Caco-2 (cell line): ENCODE results near the gene TRMT61A. TPM values are rescaled to one million over a fixed set of nuclear protein-coding genes. Genes with fewer than 3 reads are reported as not detected.

Experiments
- BruUV-seq: library from RNA; stranded (reverse); fragments of 400-500 nt; replicated peaks from 2 replicates; lab custom pipeline; 2021; lab: Mats Ljungman, UMichigan
- CTCF ChIA-PET: fragments of 300-600 bp; sonication (Branson Sonifier 250); formaldehyde crosslinking; loops from one replicate; lab custom pipeline; 2022; ENCODE audit warnings: antibody characterized with exemption; lab: Charles Lee
- POLR2A ChIA-PET: fragments of 300-600 bp; sonication (Branson Sonifier 250); formaldehyde crosslinking; loops from one replicate; lab custom pipeline; 2022; ENCODE audit warnings: antibody characterized with exemption; lab: Charles Lee
- DNase-seq, 2 experiments: peaks; one replicate each; pipeline versions ENCODE4 v3.0.0 to v3.0.0-alpha.2; 2020 to 2022
- H3K27me3 ChIP-seq: replicated peaks from 2 replicates; pipeline ENCODE4 v1.6.0; 2011; ENCODE audit warnings: low read length; ENCODE audit not compliant: control insufficient read depth, insufficient read depth
- H3K36me3 ChIP-seq: 2 replicates; pipeline ENCODE4 v1.5.1; 2011; ENCODE audit warnings: low read length; ENCODE audit not compliant: control insufficient read depth, insufficient read depth
- H3K4me1 ChIP-seq: fragments of 250-450 bp; sonication (Bioruptor Pico); 2 replicates; pipeline ENCODE4 v1.5.1; 2020; ENCODE audit warnings: mild to moderate bottlenecking
- H3K4me3 ChIP-seq: 2 replicates; pipeline ENCODE4 v1.5.1; 2011; ENCODE audit warnings: low read depth, mild to moderate bottlenecking, control low read depth, low read length
- H3K9me3 ChIP-seq: fragments of 250-450 bp; sonication (Bioruptor Pico); 2 replicates; pipeline ENCODE4 v1.5.1; 2020; ENCODE audit warnings: mild to moderate bottlenecking, moderate library complexity
- H3K27ac Mint-ChIP-seq: one replicate; pipeline ENCODE4 v1.8.0; 2022; ENCODE audit warnings: mixed read lengths; ENCODE audit not compliant: unreplicated experiment
- H3K27me3 Mint-ChIP-seq: one replicate; pipeline ENCODE4 v1.8.0; 2022; ENCODE audit warnings: mixed read lengths; ENCODE audit not compliant: insufficient read depth, unreplicated experiment
- H3K36me3 Mint-ChIP-seq: one replicate; pipeline ENCODE4 v1.8.0; 2022; ENCODE audit warnings: mild to moderate bottlenecking, mixed read lengths; ENCODE audit not compliant: insufficient read depth, unreplicated experiment
- H3K4me1 Mint-ChIP-seq: one replicate; pipeline ENCODE4 v1.8.0; 2022; ENCODE audit warnings: low read depth, mixed read lengths; ENCODE audit not compliant: unreplicated experiment
- H3K4me3 Mint-ChIP-seq: one replicate; pipeline ENCODE4 v1.8.0; 2022; ENCODE audit warnings: mild to moderate bottlenecking, moderate library complexity, mixed read lengths; ENCODE audit not compliant: unreplicated experiment
- H3K9me3 Mint-ChIP-seq: one replicate; pipeline ENCODE4 v1.8.0; 2022; ENCODE audit warnings: mixed read lengths; ENCODE audit not compliant: unreplicated experiment
- intact Hi-C: fragments of 100-400 bp; cut with micrococcal nuclease; formaldehyde crosslinking; loops from one replicate; pipeline ENCODE4 v1.10.0; 2022; ENCODE audit not compliant: unreplicated experiment
- total RNA-seq: library from RNA; stranded (reverse); gene quantifications from 2 replicates; pipeline ENCODE4 v1.2.3, GENCODE V29; 2022
- TF ChIP-seq, protein P1 (sequence below), 2 experiments: fragments of 200-600 bp in 1 of 2; IDR thresholded peaks; 1 replicate in 1 of 2; 2 replicates in 1 of 2; pipeline versions ENCODE4 v1.5.1 to v1.8.0; 2011 to 2022; ENCODE audit warnings: antibody characterized with exemption in 1 of 2, control low read depth in 1 of 2, inconsistent platforms in 1 of 2, low read depth in 1 of 2, low read length in 1 of 2, mild to moderate bottlenecking in 1 of 2, moderate library complexity in 1 of 2; ENCODE audit not compliant: insufficient read depth in 1 of 2, severe bottlenecking in 1 of 2, unreplicated experiment in 1 of 2

The TRMT61A gene
- total RNA-seq, 1 experiment from 2014 or later = 22.3 TPM

- no peak for DNase-seq
- H3K27me3 ChIP-seq = no peaks in the 10 kb centered on the region
- H3K36me3 ChIP-seq = peaks cover 3% of the 10 kb centered on the region; the same call in 1 of the 2 replicates
- peaks cover 50% of the 10 kb centered on the region for H3K36me3 Mint-ChIP-seq
- TF ChIP-seq, protein P1, sequence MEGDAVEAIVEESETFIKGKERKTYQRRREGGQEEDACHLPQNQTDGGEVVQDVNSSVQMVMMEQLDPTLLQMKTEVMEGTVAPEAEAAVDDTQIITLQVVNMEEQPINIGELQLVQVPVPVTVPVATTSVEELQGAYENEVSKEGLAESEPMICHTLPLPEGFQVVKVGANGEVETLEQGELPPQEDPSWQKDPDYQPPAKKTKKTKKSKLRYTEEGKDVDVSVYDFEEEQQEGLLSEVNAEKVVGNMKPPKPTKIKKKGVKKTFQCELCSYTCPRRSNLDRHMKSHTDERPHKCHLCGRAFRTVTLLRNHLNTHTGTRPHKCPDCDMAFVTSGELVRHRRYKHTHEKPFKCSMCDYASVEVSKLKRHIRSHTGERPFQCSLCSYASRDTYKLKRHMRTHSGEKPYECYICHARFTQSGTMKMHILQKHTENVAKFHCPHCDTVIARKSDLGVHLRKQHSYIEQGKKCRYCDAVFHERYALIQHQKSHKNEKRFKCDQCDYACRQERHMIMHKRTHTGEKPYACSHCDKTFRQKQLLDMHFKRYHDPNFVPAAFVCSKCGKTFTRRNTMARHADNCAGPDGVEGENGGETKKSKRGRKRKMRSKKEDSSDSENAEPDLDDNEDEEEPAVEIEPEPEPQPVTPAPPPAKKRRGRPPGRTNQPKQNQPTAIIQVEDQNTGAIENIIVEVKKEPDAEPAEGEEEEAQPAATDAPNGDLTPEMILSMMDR (IDR thresholded peaks at IDR 0.05; ENCODE audit: insufficient read depth in 1 of 2, low read depth in 1 of 2, low read length in 1 of 2, severe bottlenecking in 1 of 2, unreplicated experiment in 1 of 2) = no peak
- no peak overlapping the region for H3K4me3 ChIP-seq
- CTCF ChIA-PET = no interaction called here
- no peak overlapping the region for H3K4me3 Mint-ChIP-seq
- no peaks in the 10 kb centered on the region for H3K9me3 Mint-ChIP-seq
- H3K27me3 Mint-ChIP-seq = no peaks in the 10 kb centered on the region
- H3K4me1 Mint-ChIP-seq = no peaks in the 10 kb centered on the region
- H3K27ac Mint-ChIP-seq = no peak overlapping the region
- H3K4me1 ChIP-seq = no peaks in the 10 kb centered on the region
- intact Hi-C loops = loop anchor here (10.0 kb wide), 1 partner anchor 91 kb away; no protein-coding TSS in a partner anchor
- no peaks in the 10 kb centered on the region for H3K9me3 ChIP-seq
- no TSS peak for BruUV-seq
- POLR2A ChIA-PET = no interaction called here
Measured at GRCh38 chr14:103574104-103574503, 45.1 kb downstream of the TRMT61A start.

DNA sequence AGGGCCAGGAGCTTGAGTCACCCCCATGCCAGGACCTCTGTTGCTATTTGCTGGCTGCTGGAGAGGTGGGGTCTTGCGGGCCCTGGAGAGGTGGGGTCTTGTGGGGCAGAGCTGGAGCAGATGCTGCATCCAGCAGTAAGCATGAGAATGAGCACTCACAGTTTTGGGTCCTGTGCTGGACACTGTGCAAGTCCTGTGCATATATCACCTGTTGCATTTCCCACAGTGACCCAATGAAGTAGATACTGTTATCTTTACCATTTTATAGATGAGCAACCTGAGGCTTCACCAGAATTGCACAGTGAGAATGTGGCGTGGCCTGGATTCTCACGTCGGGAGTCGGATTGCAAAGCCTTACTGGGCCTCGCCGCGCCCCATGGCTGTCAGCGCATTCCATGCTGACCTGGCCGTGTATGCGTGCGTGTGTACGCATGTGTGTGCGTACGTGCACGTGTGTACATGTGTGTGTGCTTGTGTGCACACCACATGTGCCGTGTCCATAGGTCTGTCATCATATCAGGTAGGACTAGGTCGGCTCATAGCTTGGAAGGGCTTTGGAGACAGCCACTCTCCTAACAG lies 45.8 kb downstream of the TRMT61A start:
- Histone ChIP-seq H3K4me3 (no peak overlapping the region), H3K27me3 (no peaks in the 10 kb centered on the region), H3K4me1 (no peaks in the 10 kb centered on the region), H3K9me3 (no peaks in the 10 kb centered on the region), H3K36me3 (peaks cover 3% of the 10 kb centered on the region)
- CTCF ChIA-PET = no interaction called here
- no peaks in the 10 kb centered on the region for H3K4me1 Mint-ChIP-seq
- DNase-seq = no peak
- intact Hi-C loops = loop anchor here (10.0 kb wide), 1 partner anchor 90 kb away; no protein-coding TSS in a partner anchor
- H3K27ac Mint-ChIP-seq = no peak overlapping the region
- H3K4me3 Mint-ChIP-seq = no peak overlapping the region
- no peaks in the 10 kb centered on the region for H3K27me3 Mint-ChIP-seq
- POLR2A ChIA-PET = no interaction called here
- no TSS peak for BruUV-seq
- TF ChIP-seq, protein P1 (IDR thresholded peaks at IDR 0.05; ENCODE audit: insufficient read depth in 1 of 2, low read depth in 1 of 2, low read length in 1 of 2, severe bottlenecking in 1 of 2, unreplicated experiment in 1 of 2) = no peak
- H3K36me3 Mint-ChIP-seq = peaks cover 50% of the 10 kb centered on the region
- H3K9me3 Mint-ChIP-seq = no peaks in the 10 kb centered on the region

- no peaks in the 10 kb centered on the region for H3K4me1 ChIP-seq
- Mint-ChIP-seq H3K36me3 (peaks cover 44% of the 10 kb centered on the region), H3K27ac (no peak overlapping the region), H3K27me3 (no peaks in the 10 kb centered on the region), H3K4me1 (no peaks in the 10 kb centered on the region), H3K9me3 (no peaks in the 10 kb centered on the region), H3K4me3 (no peak overlapping the region)
- peaks cover 3% of the 10 kb centered on the region for H3K36me3 ChIP-seq
- CTCF ChIA-PET = no interaction called here
- intact Hi-C loops = loop anchor here (10.0 kb wide), 1 partner anchor 88 kb away; no protein-coding TSS in a partner anchor
- no peaks in the 10 kb centered on the region for H3K9me3 ChIP-seq
- H3K27me3 ChIP-seq = no peaks in the 10 kb centered on the region
- TF ChIP-seq, protein P1 (IDR thresholded peaks at IDR 0.05; ENCODE audit: insufficient read depth in 1 of 2, low read depth in 1 of 2, low read length in 1 of 2, severe bottlenecking in 1 of 2, unreplicated experiment in 1 of 2) = no peak
- no peak for DNase-seq
- POLR2A ChIA-PET = no interaction called here
- BruUV-seq = no TSS peak
- no peak overlapping the region for H3K4me3 ChIP-seq
Measured at GRCh38 chr14:103576371-103577024, 47.5 kb downstream of the TRMT61A start.
